Effector CD4-positive, alpha-beta T cell (primary cell): ENCODE measurements around the gene C10orf62. TPM values are rescaled to one million over a fixed set of nuclear protein-coding genes. Genes with fewer than 3 reads are reported as not detected.
"Not testable (repeated sequence)": the region's sequence is repeated elsewhere in the genome, so short reads cannot be mapped to it uniquely, and the experiment has no call there.

Experiments used
- DNase-seq: peaks from one replicate; pipeline ENCODE4 v3.0.0-alpha.2; 2020
- total RNA-seq: gene quantifications from one replicate; lab custom pipeline; 2026; lab: John Stamatoyannopoulos, UW

The C10orf62 gene
- not detected for total RNA-seq

DNA sequence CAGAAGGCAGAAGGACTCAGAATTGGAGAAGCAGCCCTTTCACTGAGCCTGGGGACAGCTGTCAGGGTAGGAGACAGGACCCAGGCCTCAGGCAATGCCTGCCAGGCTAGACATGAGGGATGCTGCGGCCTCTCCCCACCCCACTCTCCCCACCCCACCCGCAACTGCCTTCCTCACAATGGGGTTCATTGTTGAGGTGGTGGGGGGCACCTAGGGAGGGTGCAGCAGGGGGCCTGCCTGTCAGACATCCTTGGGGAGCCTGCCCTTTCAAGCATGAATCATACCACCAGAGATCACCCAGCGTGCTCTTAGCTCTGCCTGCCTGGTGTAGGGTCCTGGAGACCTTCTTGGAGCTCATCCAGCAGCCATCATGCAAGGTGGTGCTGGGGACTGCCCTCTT lies at the start of gene C10orf62:
Gene C10orf62, plus strand, starts transcription at position 243 of the 400 bp plus-strand sequence. CDS start 177 bp downstream, outside the sequence.
- no peak for DNase-seq

DNA sequence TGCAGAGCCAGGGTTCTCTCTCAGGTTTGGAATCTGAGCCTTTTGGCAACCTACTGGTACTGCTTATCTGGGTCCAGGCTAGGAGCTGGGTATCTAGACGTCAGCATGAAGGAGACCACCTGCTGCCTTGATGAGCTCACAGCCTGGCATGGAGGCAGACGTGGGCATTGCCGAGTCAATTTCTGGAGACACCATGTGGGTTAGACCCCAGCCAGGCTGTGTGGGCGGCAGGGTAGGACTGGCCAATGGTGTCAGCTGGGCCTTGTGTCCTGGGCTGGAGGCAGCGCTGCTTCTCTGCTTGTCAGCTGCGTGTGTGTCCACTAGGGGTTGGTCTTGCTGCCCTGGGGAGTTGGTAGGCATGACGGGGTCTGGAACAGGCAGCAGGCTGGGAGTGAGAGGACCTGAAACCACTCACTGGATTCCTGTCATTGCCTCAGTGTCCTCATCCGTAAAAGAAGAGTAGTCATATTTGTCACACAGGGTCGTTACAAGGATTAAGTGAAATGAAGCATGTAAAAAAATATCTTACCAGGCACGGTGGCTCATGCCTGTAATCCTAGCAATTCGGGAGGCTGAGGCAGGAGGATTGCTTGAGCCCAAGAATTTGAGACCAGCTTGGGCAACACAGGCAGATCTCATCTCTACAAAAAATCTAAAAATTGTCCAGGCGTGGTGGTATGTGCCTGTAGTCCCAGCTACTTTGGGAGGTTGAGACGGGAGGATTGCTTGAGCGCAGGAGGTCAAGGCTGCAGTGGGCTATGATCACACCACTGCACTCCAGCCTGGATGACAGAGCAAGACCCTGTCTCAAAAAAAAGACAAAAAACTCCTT lies 48.6 kb upstream of the C10orf62 start:
- no peak for DNase-seq

GRCh38 chr10:97542169-97543024 lies 47.1 kb upstream of the C10orf62 start:
- no peak for DNase-seq

DNA sequence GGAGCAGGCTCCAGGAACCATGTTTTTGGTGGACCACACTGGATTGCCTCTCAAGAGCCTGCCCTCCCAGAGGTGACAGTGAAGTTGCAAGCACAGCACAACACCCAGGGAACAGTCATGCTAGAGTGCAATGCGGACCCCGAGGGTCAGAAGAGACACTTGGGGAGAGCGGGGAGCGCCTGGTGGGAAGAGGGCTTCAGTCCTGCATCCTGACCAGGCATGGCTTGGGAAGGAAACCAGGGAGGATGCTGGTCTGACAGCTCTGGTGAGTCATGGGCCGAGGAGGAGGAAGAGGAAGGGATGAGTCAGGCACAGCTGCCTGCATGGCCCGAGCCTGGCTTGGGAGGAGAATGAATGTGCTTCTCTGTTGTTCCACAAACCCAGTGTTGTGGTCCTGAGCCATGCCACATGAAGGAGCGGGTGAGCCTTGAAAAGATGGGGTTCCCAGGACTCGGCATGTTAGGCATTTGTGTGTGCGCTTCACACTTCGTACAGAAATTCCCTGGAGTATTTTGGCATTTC lies 46.4 kb upstream of the C10orf62 start:
- no peak for DNase-seq

- DNase-seq, result no peak
Observed at GRCh38 chr10:97546456-97547270, 42.9 kb upstream of the C10orf62 start.

DNA sequence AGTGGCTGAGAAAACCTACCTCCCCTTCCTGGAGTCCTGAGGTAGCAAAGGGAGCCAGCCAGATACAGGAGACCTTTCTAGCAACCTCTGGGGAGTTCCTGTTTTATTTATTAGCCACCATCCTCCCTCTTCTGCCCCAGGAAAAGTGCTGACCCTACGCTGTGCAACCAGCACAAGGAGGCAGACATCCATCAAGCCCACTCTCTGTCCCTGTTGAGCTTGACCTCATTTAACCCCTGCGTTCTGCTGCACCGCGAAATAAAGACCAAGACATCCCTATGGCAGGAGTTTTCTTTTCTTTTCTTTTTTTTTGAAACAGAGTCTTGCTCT lies 42.3 kb upstream of the C10orf62 start:
- DNase-seq, result no peak

DNA sequence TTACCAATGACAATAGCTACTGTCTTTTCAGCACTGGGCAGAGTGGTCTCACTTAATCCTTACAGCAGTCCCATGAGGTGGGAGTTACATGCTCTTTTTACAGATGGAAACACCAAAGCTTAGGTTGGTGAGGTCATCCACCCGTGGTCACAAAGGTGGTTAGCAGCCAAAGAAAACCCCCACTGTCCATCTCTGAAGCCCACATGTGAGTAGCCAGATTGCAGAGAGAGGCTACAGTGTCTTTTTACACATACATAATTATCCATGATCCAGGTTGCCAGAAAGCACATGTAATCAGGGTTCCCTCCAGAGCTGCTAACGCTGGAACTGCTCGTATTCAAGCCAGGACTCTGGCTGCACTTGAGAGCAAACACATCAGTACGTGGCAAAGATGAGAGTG lies 41.6 kb upstream of the C10orf62 start:
- DNase-seq, result no peak

- DNase-seq, result no peak
Observed at GRCh38 chr10:97548828-97549455, 40.6 kb upstream of the C10orf62 start.

DNA sequence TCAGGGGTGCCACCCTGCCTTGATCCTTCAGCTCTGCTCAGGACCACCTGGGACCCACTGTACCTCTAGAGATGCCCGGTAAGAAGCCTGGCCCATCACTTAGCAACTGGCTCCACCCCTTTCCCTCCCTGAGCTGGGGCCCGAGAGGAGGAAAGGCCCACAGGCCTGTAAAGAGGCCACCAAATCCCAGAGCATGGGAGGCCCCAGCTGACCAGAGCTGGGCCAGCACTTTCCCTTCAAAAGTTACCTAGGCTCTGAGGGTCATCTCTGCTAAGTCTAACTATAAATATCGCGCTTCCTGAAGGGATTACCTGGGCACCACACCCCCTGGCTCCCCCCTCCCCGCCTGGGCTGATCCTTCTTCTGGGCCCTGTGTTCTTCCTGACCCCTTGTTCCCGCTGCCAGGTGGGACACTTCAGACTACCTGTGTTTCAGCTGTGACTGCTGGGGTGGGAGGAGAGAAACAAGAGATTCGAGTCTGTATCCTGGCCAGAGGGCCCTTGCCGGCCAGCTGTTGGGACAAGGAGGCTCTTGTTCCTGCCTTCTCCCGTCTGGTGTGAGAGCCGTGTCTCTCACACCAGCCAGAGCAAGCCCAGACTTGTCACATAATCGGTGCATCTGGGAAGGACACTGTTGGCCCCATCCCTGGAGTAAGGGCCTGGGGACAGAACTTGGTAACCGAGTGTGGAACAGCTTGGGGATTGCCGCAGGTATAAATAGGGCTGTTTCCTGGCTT lies 39.8 kb upstream of the C10orf62 start:
- DNase-seq, result no peak

GRCh38 chr10:97550336-97551149 lies 39.0 kb upstream of the C10orf62 start:
- DNase-seq, result no peak

DNA sequence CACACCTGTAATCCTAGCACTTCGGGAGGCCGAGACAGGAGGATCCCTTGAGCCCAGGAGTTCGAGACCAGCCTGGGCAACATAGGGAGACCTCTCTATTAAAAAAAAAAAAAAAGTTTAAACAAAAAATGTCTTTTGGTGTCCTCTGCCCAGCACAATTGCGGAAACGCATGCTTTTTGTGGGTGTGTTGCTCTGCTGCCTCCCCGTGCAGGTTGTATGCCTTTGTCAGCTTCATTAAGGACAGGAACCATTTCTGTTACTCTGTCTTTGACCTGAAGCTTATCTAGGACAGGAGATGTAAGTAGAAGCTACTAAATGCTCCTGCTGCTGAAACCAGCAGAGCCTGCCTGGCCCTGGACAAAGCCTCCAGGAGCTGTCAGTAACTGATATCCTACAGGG lies 38.2 kb upstream of the C10orf62 start:
- DNase-seq, result no peak

GRCh38 chr10:97553575-97554031 lies 35.9 kb upstream of the C10orf62 start:
- peak; percentile 29 for DNase-seq

DNA sequence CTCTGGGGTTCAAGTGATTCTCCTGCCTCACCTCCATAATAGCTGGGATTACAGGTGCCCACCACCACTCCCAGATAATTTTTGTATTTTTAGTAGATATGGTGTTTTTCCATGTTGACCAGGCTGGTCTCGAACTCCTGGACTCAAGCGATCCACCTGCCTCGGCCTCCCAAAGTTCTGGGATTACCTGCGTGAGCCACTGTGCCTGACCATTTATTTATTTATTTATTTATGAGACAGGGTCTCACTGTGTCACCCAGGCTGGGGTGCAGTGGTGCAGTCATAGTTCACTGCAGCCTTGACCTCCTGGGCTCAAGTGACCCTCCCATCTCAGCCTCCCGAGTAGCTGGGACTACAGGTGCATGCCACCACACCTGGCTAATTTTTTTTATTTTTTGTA lies 35.2 kb upstream of the C10orf62 start:
- not testable (repeated sequence) for DNase-seq

DNA sequence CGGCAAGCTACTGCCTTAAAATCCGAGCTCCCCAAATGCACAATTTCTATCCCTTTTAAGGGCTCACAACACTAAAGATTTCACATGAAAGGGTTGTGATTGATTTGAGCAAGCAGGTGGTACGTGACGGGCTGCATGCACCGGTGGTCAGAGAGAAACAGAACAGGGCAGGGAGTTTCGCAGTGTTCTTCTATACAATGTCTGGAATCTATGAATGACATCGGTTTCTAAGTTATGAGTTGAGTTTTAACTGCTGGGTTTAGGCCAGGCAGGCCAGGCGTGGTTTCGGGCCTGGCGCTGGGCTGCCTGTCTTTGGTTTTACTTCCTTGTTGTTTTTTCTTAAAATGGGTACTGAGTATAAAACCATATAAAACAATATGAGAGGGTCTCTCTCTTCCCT lies 34.0 kb upstream of the C10orf62 start:
- DNase-seq, result not testable (repeated sequence)

DNA sequence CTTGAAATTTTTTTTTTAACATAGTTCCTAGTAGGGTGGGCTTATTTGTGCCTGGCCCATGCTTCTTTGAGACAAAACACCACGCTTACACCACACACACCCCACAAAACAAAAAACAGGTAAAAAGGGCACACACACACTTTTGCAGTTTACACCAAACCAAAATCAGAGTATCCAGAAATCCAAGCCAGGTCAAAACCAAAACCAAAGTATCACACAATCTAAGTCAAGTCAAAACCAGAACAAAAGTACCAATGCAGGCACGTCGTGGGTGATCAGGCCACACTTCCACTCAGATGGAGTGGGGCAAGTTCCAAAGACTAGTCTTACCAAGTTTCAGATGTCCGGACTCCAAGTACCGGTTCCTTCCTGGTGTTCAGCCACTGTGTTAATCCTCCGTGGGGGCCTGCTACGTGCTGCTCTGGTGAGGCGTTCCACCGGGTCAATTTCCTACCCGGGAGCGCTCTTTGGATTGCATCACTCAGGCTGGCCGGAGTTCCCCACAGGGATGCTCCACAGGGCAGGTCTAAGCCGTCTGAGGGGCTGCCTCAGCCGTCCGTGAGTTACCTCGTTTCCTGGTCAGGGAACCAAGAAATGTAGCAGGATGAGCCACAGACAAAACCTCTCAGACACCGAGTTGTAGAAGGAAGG lies 28.7 kb upstream of the C10orf62 start:
- not testable (repeated sequence) for DNase-seq

GRCh38 chr10:97561386-97562077 lies 28.0 kb upstream of the C10orf62 start:
- DNase-seq, result not testable (repeated sequence)

GRCh38 chr10:97562329-97562728 lies 27.2 kb upstream of the C10orf62 start:
- DNase-seq, result not testable (repeated sequence)

DNA sequence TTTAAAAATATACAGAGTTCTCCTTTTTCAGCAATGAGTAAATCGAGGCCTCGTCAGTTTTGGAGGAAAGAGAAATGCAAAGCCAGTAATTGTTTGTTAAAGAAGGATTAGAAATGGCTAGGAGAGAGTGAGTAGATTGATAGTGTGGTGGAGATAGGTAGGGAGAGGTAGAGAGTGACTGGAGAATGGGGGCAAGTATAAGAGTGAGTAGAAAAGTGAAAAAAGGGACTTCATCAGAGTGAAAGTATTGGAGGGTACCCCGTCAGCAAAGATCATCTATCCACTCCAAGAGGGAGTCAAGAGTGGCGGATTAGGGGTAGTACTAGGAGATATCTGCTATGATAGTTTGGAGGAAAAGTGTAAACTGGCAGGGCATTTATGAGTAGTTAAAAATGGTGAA lies 26.2 kb upstream of the C10orf62 start:
- no peak for DNase-seq

DNA sequence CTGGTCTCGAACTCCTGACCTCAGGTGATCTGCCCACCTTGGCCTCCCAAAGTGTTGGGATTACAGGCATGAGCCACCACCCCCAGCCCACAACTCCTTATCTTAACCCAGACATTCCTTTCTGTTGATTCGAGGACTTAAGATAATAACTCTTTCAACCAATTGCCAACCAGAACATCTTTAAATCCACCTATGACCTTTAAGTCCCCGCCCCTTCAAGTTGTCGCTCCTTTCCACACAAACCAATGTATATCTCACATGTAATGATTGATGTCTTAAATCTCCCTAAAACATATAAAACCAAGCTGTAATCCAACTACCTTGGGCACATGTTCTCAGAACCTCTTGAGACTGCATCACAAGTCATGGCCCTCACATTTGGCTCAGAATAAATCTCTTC lies 24.7 kb upstream of the C10orf62 start:
- no peak for DNase-seq
